SK-N-SH (cell line): ENCODE measurements around the gene PLCB3. TPM values are rescaled to one million over a fixed set of nuclear protein-coding genes. Genes with fewer than 3 reads are reported as not detected.

Experiments
- CTCF ChIA-PET: fragments of 300-600, 350-600 bp; formaldehyde crosslinking; extraction: SDS; loops from one replicate; lab custom pipeline; 2021; lab: Yijun Ruan, JAX
- POLR2A ChIA-PET: fragments of 350-600 bp; sonication (Branson Sonifier 250); formaldehyde crosslinking; extraction: SDS; loops from one replicate; lab custom pipeline; 2020; ENCODE audit warnings: antibody characterized with exemption, inconsistent platforms; lab: Yijun Ruan, JAX
- DNase-seq: peaks from one replicate; pipeline ENCODE4 v3.0.0; 2012
- H2AFZ ChIP-seq: fragments of 200-600 bp; sonication (generic); 2 replicates; pipeline ENCODE4 v1.8.1; 2016; ENCODE audit warnings: antibody characterized with exemption, mild to moderate bottlenecking, low read depth
- H3F3A ChIP-seq: fragments of 200-600 bp; sonication (generic); replicated peaks from 2 replicates; pipeline ENCODE3; 2016; ENCODE audit warnings: antibody characterized with exemption, mild to moderate bottlenecking; ENCODE audit not compliant: insufficient read depth
- H3K27ac ChIP-seq, 2 experiments: fragments of 200-500 bp in 1 of 2; fragments of 200-600 bp in 1 of 2; sonication (Bioruptor generic) in 1 of 2; sonication (generic), shearing (Covaris generic) in 1 of 2; 2 replicates each; pipeline versions ENCODE4 v1.5.1 to v1.6.1; 2014 to 2016; ENCODE audit warnings: low read depth in 2 of 2, inconsistent platforms in 1 of 2, low read length in 1 of 2, mild to moderate bottlenecking in 1 of 2, mixed read lengths in 1 of 2
- H3K27me3 ChIP-seq: fragments of 200-600 bp; sonication (generic), shearing (Covaris generic); 2 replicates; pipeline ENCODE4 v1.6.1; 2016; ENCODE audit warnings: mixed run types; ENCODE audit not compliant: insufficient read depth
- H3K36me3 ChIP-seq, 2 experiments: fragments of 200-500 bp in 1 of 2; fragments of 200-600 bp in 1 of 2; sonication (Bioruptor generic) in 1 of 2; sonication (generic) in 1 of 2; replicated peaks in 1 of 2; 2 replicates each; pipeline versions ENCODE3 to v1.5.1; 2014 to 2016; ENCODE audit warnings: low read length in 1 of 2, mild to moderate bottlenecking in 1 of 2; ENCODE audit not compliant: insufficient read depth in 2 of 2, control insufficient read depth in 1 of 2
- H3K4me1 ChIP-seq, 2 experiments: fragments of 200-500 bp in 1 of 2; fragments of 200-600 bp in 1 of 2; sonication (Bioruptor generic) in 1 of 2; sonication (generic), shearing (Covaris generic) in 1 of 2; 2 replicates each; pipeline versions ENCODE4 v1.5.1 to v1.6.1; 2014 to 2016; ENCODE audit warnings: low read depth in 1 of 2, low read length in 1 of 2, mixed run types in 1 of 2; ENCODE audit not compliant: insufficient read depth in 2 of 2, control insufficient read depth in 1 of 2
- H3K4me2 ChIP-seq: fragments of 200-600 bp; sonication (generic), shearing (Covaris generic); 2 replicates; pipeline ENCODE4 v1.6.1; 2017; ENCODE audit warnings: mixed run types
- H3K4me3 ChIP-seq, 2 experiments: fragments of 200-500 bp in 1 of 2; fragments of 200-600 bp in 1 of 2; sonication (Bioruptor generic) in 1 of 2; sonication (generic), shearing (Covaris generic) in 1 of 2; 2 replicates each; pipeline versions ENCODE4 v1.5.1 to v1.8.1; 2014 to 2016; ENCODE audit warnings: low read depth in 2 of 2, inconsistent platforms in 1 of 2, low read length in 1 of 2, mild to moderate bottlenecking in 1 of 2, mixed read lengths in 1 of 2, moderate library complexity in 1 of 2
- H3K79me2 ChIP-seq: fragments of 200-600 bp; sonication (generic); 2 replicates; pipeline ENCODE4 v1.8.1; 2017; ENCODE audit warnings: mild to moderate bottlenecking; ENCODE audit not compliant: insufficient read depth
- H3K9ac ChIP-seq: fragments of 200-600 bp; sonication (generic); 2 replicates; pipeline ENCODE4 v1.6.1; 2017; ENCODE audit warnings: mixed run types
- H3K9me2 ChIP-seq: fragments of 200-600 bp; sonication (generic); 2 replicates; pipeline ENCODE4 v1.6.1; 2017; ENCODE audit warnings: mixed run types
- H3K9me3 ChIP-seq: fragments of 200-600 bp; sonication (generic); 2 replicates; pipeline ENCODE4 v1.6.1; 2017; ENCODE audit warnings: mixed run types, mild to moderate bottlenecking, moderate library complexity
- H4K20me1 ChIP-seq: fragments of 200-600 bp; sonication (generic); 2 replicates; pipeline ENCODE4 v1.6.1; 2017; ENCODE audit warnings: mild to moderate bottlenecking, mixed run types; ENCODE audit not compliant: insufficient read depth
- FOXJ3 ChIP-seq: sonication (generic); formaldehyde crosslinking; IDR thresholded peaks from 2 replicates; pipeline ENCODE4 v1.5.1; 2020; ENCODE audit warnings: mild to moderate bottlenecking, missing genetic modification reagents
- GATA2 ChIP-seq: sonication (generic); formaldehyde crosslinking; IDR thresholded peaks from 2 replicates; pipeline ENCODE4 v1.5.0; 2020; ENCODE audit warnings: mild to moderate bottlenecking, missing genetic modification reagents
- JUND ChIP-seq: IDR thresholded peaks from 2 replicates; pipeline ENCODE4 v1.4.0; 2012
- MXI1 ChIP-seq: IDR thresholded peaks from 2 replicates; pipeline ENCODE4 v1.6.1; 2012; ENCODE audit warnings: mild to moderate bottlenecking, low read depth, low read length, improper control_type of control experiment
- NRF1 ChIP-seq: IDR thresholded peaks from 2 replicates; pipeline ENCODE4 v1.6.1; 2012; ENCODE audit warnings: low read depth, mild to moderate bottlenecking, low read length
- RAD21 ChIP-seq: IDR thresholded peaks from 2 replicates; pipeline ENCODE4 v1.6.1; 2012; ENCODE audit warnings: mild to moderate bottlenecking, low read length
- RXRA ChIP-seq: IDR thresholded peaks from 2 replicates; pipeline ENCODE4 v1.4.0; 2012; ENCODE audit warnings: low read depth, mild to moderate bottlenecking, borderline replicate concordance
- SIN3A ChIP-seq: IDR thresholded peaks from 2 replicates; pipeline ENCODE4 v1.6.1; 2012; ENCODE audit warnings: low read depth, mild to moderate bottlenecking, low read length, moderate library complexity, borderline replicate concordance
- TAF1 ChIP-seq: IDR thresholded peaks from 2 replicates; pipeline ENCODE4 v1.6.1; 2012; ENCODE audit warnings: low read depth, mild to moderate bottlenecking, low read length, moderate library complexity, borderline replicate concordance
- TEAD4 ChIP-seq: IDR thresholded peaks from 2 replicates; pipeline ENCODE4 v1.4.0; 2012; ENCODE audit warnings: mild to moderate bottlenecking, borderline replicate concordance; ENCODE audit not compliant: insufficient read depth
- USF2 ChIP-seq: fragments of 150-350 bp; IDR thresholded peaks from 2 replicates; pipeline ENCODE4 v1.6.1; 2017; ENCODE audit warnings: antibody characterized with exemption, low read length, low read depth, borderline replicate concordance
- YY1 ChIP-seq: IDR thresholded peaks from 2 replicates; pipeline ENCODE4 v1.4.0; 2012; ENCODE audit warnings: low read depth, mild to moderate bottlenecking
- WGBS: methylation state at CpG from one replicate; pipeline ENCODE4 v1.1.6; 2017; ENCODE audit warnings: low lambda C conversion rate; 5-methylcytosine and 5-hydroxymethylcytosine counted together
- polyA plus RNA-seq, 3 experiments: library from polyadenylated mRNA; depleted of rRNA; stranded (reverse); fragments of >200 nt; gene quantifications; 2 replicates each; pipeline ENCODE4 v1.2.3, GENCODE V29; 2012
- TF ChIP-seq, protein P1 (sequence below): IDR thresholded peaks from 2 replicates; pipeline ENCODE4; 2012
- TF ChIP-seq, protein P2 (sequence below): IDR thresholded peaks from 2 replicates; pipeline ENCODE4 v1.4.0; 2012; ENCODE audit warnings: low read depth, borderline replicate concordance
- TF ChIP-seq, protein P3 (sequence below): fragments of 200-600 bp; sonication (generic); IDR thresholded peaks from 2 replicates; pipeline ENCODE4 v1.6.1; 2017; ENCODE audit warnings: antibody characterized with exemption, mild to moderate bottlenecking, moderate library complexity
- TF ChIP-seq, protein P4 (sequence below): IDR thresholded peaks from 2 replicates; pipeline ENCODE4 v1.4.0; 2012; ENCODE audit warnings: low read depth

The PLCB3 gene
- polyA plus RNA-seq, 1 of the 3 experiments (the other 2 are of a cell fraction): 30.4 TPM

GRCh38 chr11:64220798-64221197, 30.5 kb upstream of the PLCB3 start:
- Histone ChIP-seq H3K79me2 (peaks cover 10% of the 10 kb centered on the region; the same call in 1 of the 2 replicates), H3K27me3 (no peaks in the 10 kb centered on the region), H2AFZ (no peak overlapping the region), H3K4me1 (peaks cover 0 to 27% of the 10 kb centered on the region in 2 experiments; a peak in 2 of 4 replicates), H3K9ac (no peak overlapping the region), H3F3A (peaks cover 2% of the 10 kb centered on the region), H3K27ac (no peak overlapping the region), H3K36me3 (peaks cover 0 to 10% of the 10 kb centered on the region in 2 experiments), H3K4me2 (no peak overlapping the region), H3K9me3 (no peaks in the 10 kb centered on the region), H4K20me1 (no peaks in the 10 kb centered on the region), H3K4me3 (no peak overlapping the region), H3K9me2 (no peaks in the 10 kb centered on the region)
- TF ChIP-seq NRF1 (no peak), MXI1 (no peak), USF2 (no peak), FOXJ3 (no peak), GATA2 (no peak), SIN3A (no peak), YY1 (no peak), JUND (no peak), TAF1 (no peak), TEAD4 (no peak), RXRA (no peak), RAD21 (no peak)
- TF ChIP-seq, protein P1, sequence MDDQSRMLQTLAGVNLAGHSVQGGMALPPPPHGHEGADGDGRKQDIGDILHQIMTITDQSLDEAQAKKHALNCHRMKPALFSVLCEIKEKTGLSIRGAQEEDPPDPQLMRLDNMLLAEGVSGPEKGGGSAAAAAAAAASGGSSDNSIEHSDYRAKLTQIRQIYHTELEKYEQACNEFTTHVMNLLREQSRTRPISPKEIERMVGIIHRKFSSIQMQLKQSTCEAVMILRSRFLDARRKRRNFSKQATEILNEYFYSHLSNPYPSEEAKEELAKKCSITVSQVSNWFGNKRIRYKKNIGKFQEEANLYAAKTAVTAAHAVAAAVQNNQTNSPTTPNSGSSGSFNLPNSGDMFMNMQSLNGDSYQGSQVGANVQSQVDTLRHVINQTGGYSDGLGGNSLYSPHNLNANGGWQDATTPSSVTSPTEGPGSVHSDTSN: no peak
- TF ChIP-seq, protein P2, sequence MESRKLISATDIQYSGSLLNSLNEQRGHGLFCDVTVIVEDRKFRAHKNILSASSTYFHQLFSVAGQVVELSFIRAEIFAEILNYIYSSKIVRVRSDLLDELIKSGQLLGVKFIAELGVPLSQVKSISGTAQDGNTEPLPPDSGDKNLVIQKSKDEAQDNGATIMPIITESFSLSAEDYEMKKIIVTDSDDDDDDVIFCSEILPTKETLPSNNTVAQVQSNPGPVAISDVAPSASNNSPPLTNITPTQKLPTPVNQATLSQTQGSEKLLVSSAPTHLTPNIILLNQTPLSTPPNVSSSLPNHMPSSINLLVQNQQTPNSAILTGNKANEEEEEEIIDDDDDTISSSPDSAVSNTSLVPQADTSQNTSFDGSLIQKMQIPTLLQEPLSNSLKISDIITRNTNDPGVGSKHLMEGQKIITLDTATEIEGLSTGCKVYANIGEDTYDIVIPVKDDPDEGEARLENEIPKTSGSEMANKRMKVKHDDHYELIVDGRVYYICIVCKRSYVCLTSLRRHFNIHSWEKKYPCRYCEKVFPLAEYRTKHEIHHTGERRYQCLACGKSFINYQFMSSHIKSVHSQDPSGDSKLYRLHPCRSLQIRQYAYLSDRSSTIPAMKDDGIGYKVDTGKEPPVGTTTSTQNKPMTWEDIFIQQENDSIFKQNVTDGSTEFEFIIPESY: no peak
- TF ChIP-seq, protein P3, sequence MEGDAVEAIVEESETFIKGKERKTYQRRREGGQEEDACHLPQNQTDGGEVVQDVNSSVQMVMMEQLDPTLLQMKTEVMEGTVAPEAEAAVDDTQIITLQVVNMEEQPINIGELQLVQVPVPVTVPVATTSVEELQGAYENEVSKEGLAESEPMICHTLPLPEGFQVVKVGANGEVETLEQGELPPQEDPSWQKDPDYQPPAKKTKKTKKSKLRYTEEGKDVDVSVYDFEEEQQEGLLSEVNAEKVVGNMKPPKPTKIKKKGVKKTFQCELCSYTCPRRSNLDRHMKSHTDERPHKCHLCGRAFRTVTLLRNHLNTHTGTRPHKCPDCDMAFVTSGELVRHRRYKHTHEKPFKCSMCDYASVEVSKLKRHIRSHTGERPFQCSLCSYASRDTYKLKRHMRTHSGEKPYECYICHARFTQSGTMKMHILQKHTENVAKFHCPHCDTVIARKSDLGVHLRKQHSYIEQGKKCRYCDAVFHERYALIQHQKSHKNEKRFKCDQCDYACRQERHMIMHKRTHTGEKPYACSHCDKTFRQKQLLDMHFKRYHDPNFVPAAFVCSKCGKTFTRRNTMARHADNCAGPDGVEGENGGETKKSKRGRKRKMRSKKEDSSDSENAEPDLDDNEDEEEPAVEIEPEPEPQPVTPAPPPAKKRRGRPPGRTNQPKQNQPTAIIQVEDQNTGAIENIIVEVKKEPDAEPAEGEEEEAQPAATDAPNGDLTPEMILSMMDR: no peak
- TF ChIP-seq, protein P4, sequence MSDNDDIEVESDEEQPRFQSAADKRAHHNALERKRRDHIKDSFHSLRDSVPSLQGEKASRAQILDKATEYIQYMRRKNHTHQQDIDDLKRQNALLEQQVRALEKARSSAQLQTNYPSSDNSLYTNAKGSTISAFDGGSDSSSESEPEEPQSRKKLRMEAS: no peak
- ChIA-PET POLR2A (interaction anchor here (1.3 kb wide), 1 partner anchor 9 kb away, joined by 3 read pairs; no protein-coding TSS in a partner anchor), CTCF (interaction anchor here (0.9 kb wide), 1 partner anchor 11 kb away, joined by 3 read pairs; no protein-coding TSS in a partner anchor)
- WGBS: 93% methylated on average over 8 of the region's 14 CpGs
- no peak for DNase-seq
